ENCODE data around the gene FARP1. TPM values are rescaled to one million over a fixed set of nuclear protein-coding genes. Genes with fewer than 3 reads are reported as not detected.

The FARP1 gene
- total and polyA plus RNA-seq, 10 of the 15 experiments (the other 5 are each of a cell fraction or from before 2014, with no cell fraction given), result 0.17 to 6.9 (median 0.68) TPM

DNA sequence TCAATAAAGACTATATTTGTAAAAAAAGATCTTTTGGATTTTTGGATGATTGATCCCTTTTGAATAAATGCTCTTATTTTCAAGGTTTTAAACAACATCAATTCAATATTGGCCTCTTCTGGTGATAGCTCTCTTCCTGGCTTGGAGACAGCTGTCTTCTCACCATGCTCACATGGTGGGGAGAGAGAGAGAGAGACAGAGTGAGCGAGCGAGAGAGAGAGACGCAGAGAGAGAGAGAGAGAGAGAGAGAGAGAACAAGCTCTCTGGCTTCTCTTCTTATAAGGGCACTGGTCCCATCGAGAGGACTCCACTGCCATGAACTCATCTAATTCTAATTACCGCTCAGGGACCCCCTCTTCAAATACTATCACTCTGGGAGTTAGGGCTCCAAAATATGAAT is 32.1 kb upstream of the FARP1 start (continued):
- TF ChIP-seq, protein P1, sequence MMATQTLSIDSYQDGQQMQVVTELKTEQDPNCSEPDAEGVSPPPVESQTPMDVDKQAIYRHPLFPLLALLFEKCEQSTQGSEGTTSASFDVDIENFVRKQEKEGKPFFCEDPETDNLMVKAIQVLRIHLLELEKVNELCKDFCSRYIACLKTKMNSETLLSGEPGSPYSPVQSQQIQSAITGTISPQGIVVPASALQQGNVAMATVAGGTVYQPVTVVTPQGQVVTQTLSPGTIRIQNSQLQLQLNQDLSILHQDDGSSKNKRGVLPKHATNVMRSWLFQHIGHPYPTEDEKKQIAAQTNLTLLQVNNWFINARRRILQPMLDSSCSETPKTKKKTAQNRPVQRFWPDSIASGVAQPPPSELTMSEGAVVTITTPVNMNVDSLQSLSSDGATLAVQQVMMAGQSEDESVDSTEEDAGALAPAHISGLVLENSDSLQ (IDR thresholded peaks at IDR 0.05), result no peak
- TF ChIP-seq GATAD2B (conservative IDR thresholded peaks at IDR 0.05; ENCODE audit: low read depth) (no peak), ZNF207 (IDR thresholded peaks at IDR 0.05; ENCODE audit: borderline replicate concordance) (no peak)

DNA sequence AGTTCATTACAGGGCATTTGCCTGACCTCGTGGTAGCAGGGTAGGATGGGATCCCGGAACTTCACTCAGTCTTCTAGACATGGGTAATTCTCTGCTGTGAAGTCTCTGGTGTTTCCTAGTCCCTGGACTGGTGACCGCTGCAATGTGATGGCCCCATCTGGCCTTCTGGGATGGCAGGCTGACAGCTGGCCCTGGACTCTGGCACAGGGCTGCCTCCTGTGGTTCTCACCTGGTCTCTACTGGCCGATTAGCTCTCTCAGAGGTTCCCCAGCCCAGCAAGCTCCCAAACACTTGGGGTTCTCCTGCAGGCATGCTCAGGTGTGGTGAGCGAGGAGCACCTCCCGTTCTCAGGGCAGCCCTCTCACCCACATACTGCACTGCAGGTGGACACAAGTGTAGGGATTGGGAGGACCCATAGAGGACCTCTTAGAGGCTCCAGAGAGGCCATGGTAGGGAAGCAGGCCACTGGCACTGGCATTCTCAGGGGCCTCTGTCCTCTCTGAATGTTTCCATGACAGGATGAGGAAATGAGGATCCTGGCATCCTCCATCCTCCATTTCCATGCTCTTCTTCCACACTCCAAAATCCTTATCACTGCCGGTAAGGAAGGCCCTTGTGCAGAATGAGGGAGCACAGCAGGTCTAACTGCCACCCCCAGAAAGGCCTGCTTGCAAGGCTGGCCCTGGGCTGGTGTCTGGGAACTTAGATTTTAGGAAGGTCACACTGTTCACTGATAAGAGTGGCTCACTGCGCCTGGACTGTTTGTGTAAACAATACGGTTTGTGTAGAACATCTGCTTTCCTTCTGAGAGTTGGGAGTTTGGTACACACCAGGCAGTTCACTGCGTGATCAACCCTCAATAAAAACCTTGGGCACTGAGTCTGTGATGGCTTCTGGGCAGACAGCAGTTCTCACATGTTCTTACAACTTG is 31.5 kb upstream of the FARP1 start:
- no peak overlapping the region for H3K9ac ChIP-seq (ENCODE audit: control insufficient read depth, insufficient read depth, low read length)
- SMC1A ChIA-PET (ENCODE audit: uncharacterized antibody, unreplicated experiment), result no interaction called here
- TF ChIP-seq, protein P2, sequence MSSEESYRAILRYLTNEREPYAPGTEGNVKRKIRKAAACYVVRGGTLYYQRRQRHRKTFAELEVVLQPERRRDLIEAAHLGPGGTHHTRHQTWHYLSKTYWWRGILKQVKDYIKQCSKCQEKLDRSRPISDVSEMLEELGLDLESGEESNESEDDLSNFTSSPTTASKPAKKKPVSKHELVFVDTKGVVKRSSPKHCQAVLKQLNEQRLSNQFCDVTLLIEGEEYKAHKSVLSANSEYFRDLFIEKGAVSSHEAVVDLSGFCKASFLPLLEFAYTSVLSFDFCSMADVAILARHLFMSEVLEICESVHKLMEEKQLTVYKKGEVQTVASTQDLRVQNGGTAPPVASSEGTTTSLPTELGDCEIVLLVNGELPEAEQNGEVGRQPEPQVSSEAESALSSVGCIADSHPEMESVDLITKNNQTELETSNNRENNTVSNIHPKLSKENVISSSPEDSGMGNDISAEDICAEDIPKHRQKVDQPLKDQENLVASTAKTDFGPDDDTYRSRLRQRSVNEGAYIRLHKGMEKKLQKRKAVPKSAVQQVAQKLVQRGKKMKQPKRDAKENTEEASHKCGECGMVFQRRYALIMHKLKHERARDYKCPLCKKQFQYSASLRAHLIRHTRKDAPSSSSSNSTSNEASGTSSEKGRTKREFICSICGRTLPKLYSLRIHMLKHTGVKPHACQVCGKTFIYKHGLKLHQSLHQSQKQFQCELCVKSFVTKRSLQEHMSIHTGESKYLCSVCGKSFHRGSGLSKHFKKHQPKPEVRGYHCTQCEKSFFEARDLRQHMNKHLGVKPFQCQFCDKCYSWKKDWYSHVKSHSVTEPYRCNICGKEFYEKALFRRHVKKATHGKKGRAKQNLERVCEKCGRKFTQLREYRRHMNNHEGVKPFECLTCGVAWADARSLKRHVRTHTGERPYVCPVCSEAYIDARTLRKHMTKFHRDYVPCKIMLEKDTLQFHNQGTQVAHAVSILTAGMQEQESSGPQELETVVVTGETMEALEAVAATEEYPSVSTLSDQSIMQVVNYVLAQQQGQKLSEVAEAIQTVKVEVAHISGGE (CRISPR knock-in tag; IDR thresholded peaks at IDR 0.05), result no peak
- TF ChIP-seq NFYA (IDR thresholded peaks at IDR 0.05; ENCODE audit: borderline replicate concordance, low read depth, low read length), result no peak
- TF ChIP-seq, protein P3, sequence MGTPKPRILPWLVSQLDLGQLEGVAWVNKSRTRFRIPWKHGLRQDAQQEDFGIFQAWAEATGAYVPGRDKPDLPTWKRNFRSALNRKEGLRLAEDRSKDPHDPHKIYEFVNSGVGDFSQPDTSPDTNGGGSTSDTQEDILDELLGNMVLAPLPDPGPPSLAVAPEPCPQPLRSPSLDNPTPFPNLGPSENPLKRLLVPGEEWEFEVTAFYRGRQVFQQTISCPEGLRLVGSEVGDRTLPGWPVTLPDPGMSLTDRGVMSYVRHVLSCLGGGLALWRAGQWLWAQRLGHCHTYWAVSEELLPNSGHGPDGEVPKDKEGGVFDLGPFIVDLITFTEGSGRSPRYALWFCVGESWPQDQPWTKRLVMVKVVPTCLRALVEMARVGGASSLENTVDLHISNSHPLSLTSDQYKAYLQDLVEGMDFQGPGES (IDR thresholded peaks at IDR 0.05), result no peak
- ATAC-seq, result no peak
- no peaks in the 10 kb centered on the region for H3K9me3 ChIP-seq (replicated peaks; ENCODE audit: control insufficient read depth, insufficient read depth, low read length)
- CTCF ChIA-PET, result interaction anchor here (1.1 kb wide), 1 partner anchor 24 kb away, joined by 3 read pairs; no protein-coding TSS in a partner anchor
- H2AFZ ChIP-seq (ENCODE audit: control insufficient read depth, low read depth, low read length), result no peak overlapping the region
- 36% methylated on average over 10 of the region's 10 CpGs for WGBS (ENCODE audit: insufficient coverage, insufficient replicate concordance, low lambda C conversion rate, missing lambda C conversion rate)
- H3K27me3 ChIP-seq (replicated peaks in 1 of 2; ENCODE audit: control insufficient read depth in 2 of 2, insufficient read depth in 2 of 2, low read length in 1 of 2), result no peaks in the 10 kb centered on the region
- H3K27ac ChIP-seq (ENCODE audit: control insufficient read depth, insufficient read depth), result no peak overlapping the region
- H3K4me2 ChIP-seq (ENCODE audit: control insufficient read depth, insufficient read depth), result no peak overlapping the region
- intact Hi-C loops (cut with micrococcal nuclease; ENCODE audit: unreplicated experiment), result no loop called here
- H3K79me2 ChIP-seq (ENCODE audit: control insufficient read depth, insufficient read depth, low read length), result no peaks in the 10 kb centered on the region
- POLR2A ChIA-PET, result no interaction called here
- no peak for FAIRE-seq
- in situ Hi-C loops (cut with MboI), result no loop called here
- no peaks in the 10 kb centered on the region for H3K36me3 ChIP-seq (ENCODE audit: control insufficient read depth in 2 of 2, insufficient read depth in 2 of 2, low read length in 1 of 2)
- RAD21 ChIA-PET (ENCODE audit: unreplicated experiment), result no interaction called here
- no peaks in the 10 kb centered on the region for H3K4me1 ChIP-seq (ENCODE audit: control insufficient read depth, insufficient read depth, low read length)
- no peak overlapping the region for H3K4me3 ChIP-seq
- no peaks in the 10 kb centered on the region for H4K20me1 ChIP-seq (ENCODE audit: control insufficient read depth, insufficient read depth)
- DNase-seq (ENCODE audit: low read depth, low spot score), result no peak
- BruUV-seq (replicated peaks), result no TSS peak
